CD4-positive, alpha-beta T cell treated with Interleukin-4 for 1 hour (primary cell): Measurements from ENCODE around the gene HEMK1.

Experiments
- DNase-seq, 2 donors: peaks; one replicate each; pipeline ENCODE4 v3.0.0-alpha.2; 2020 to 2022

HEMK1 gene

DNA sequence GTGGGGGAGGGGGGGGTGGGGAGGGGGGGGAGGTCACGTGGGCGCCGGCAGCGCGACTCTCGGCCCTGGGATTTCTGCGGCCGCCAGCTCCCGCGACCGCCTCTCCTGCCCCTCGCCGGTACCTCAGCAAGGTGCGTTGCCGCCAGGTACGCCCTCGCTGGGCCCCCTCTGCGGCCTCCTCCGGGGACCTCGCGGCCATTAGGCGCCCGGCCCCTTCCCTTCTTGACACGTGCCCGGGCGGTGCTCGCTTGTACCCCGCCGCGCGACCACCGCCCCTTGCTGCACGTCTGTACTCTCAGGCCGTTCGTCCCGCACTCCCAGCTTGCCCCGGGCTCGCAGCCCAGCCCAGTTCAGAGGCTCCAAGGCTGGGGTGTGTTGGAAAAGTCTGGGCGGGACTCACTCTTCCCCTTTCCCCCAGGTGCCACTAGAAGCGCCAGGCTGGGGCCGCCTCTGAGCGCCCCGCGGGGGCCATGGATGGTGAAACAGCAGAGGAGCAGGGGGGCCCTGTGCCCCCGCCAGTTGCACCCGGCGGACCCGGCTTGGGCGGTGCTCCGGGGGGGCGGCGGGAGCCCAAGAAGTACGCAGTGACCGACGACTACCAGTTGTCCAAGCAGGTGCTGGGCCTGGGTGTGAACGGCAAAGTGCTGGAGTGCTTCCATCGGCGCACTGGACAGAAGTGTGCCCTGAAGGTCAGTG is 47.9 kb downstream of the HEMK1 start, which contains the start of gene MAPKAPK3:
Gene MAPKAPK3 (plus strand): TSS at position 56 of the 696 bp plus-strand sequence. CDS start 415 bp downstream, at position 471.
- DNase-seq = peak; percentile 27 to 44

DNA sequence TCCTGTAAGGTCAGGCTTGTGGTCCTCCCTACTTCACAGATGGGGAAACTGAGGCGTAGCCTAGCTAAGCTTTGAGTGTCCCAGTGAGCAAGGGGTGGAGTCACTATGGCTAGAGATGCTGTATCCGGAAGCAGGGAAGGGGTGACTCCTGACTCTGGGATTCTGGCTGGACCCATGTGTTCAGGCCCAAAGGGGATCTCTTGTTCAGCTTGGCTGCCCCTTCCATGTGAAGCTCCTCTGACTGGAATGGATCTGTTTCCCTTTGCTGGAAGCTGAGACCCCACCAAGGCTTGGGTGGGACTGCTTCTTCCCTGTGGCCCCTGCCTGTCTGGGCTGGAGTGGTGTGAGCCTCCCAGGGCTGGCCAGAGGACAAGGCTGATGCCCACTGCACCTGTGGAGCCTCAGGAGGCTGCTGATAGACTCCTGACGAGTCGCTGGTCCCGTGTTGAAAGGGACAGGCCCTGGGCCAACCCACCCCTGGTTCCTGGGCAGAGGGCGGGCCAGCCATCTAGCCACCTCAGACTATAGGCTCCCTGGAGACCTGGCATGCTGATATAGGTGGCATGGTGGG is 48.7 kb downstream of the HEMK1 start:
- no peak for DNase-seq

DNA sequence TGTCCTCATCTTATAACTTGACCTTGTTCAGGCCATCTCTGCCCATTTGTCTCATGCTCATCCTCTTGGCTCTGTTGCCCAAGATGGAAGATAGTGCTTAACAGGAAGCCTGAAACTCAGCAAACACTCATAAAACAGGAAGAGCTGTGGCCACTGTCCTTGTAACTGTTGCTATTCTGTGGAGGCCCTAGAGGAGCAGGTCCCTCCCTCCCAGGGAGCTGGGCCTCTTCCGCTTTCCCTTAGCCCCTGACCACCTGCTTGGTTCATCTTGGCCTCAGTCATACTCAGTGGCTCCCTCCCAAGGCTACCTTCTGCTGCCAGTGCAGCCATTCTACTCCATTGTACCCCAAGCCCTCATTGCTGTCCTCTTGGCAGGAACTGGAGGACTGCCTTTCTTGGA is 51.1 kb downstream of the HEMK1 start:
- peak in 1 of 2 donors; percentile 70 for DNase-seq

DNA sequence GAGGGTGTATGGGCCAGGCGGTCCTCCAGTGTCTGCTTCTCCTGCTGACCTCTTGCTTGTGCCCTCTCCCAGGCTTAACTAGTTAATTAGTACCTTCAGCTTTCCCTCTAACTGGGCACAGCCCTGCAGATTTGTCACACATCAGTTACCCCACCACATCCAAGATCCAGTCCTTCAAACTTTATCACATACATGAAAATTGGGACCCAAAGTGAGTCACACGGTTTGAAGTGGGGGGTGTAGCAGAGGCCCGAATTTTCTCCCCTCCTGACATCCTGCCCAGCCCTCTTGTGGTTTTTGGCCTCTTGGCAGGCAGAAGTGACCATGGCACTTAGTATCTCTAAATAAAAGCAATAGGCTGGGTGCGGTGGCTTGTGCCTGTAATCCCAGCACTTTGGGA is 51.5 kb downstream of the HEMK1 start:
- peak in 1 of 2 donors; percentile 45 for DNase-seq

DNA sequence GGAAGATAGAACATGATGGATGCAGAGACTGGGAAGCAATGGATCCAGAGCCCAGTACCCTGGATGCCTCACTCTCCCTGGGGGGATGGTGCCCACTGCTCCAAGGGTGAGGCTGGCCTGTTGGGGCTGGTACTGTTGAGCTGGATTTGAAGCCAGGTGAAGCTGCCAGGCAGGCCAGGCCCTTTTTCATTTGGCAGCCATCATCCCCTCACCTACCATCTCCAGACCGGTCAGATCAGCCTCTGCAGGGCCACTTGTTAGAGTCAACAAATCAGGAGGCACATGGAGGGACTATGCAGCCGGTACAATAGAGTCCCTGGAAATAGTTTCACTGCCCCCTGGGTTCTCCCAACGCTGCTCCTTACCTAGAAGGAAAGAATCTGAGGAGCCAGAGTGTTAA is 53.6 kb downstream of the HEMK1 start:
- DNase-seq = no peak

DNA sequence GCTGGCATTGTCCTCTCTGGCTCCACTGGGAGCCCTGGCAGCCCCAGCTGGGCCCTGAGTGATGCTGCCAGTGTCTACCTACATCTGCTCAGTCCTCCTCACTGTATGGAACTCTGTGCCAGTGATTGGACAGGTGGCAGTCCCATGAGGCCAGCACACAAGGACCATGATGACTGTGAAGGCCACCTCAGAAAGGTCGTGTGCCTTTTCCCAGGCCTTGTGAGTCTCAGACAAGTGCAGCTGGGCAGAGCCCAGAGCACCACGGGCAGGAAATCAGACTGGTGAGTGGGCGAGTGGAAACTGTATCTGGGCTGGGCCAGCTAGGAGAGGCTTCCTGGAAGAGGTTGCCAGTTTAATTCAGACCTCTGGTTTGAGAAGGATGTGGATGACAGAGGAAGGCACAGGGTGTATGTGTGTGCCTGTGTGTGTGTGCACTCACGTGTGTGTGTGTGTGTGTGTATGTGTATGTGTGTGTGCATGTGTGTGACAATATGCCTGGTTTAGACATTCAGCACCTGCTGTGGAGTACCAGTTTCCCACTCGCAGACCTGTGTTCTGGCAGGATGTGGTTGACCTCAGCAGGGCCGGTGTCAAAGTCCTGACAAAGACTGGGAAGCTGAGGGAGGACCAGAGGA is 54.6 kb downstream of the HEMK1 start:
- DNase-seq = peak; percentile 37 to 58

DNA sequence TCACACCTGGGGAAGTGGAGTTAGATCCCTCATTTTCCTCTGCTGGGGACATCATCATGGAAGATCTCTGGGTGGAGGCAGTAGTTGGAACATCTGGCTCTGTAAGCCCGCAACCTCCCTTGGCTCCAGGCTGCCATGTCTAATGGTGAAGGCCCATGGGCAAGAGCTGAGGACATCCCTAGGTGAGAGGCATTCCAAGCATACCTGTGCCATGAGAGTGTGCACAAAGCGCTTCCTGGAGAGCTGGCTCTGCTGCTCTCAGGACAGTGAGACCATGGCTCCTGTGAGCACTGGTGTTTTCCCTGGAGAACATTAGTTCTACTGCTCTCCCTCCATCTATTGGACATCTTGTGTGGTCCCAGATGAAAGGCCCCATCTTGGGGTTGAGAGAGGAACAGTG is 55.3 kb downstream of the HEMK1 start:
- no peak for DNase-seq

DNA sequence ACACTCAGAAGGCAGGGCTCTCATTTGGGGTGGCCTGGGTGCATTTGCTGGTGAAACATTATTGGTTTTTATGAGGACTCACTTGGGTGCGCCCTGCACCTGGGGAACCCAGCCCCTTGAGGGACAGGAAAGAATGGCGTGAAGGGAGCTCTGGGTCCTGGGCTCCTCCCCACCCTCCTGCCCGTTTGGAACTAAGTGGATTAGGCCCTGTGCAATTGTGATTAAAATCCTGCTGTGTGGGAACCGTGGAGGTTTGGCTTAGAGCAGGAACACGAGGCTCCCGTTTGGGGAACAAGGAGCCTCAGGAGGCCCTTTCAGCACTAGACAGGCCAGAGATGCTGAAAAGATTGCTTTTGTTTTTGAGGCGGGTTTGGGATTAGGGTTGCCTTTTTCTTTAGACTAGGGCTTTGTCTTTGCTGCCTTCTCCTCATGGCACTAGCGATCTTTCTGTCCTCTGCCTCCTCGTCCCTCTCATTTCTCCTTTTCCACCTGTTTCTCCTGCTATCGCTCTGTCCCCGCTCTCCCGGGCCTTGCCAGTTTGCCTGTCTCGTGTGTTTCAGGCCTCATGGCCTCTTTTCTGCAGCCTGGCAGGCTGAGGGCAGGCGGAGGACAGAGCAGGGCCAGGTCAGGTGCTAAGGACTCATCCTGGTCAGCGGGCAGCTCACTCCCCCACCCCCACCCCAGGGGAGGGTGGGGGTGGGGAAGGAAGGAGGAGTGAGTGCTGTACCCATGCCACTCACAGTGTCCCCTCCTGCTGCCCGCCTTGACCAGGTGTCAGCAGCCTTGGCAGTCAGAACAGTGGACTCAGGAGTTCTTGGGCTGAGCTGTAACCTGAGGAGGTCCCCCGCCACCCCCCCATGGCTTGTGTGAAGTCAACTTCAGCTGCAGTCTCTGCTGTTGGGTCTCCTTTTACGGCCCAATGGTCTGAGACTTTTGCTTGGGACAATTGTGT is 56.2 kb downstream of the HEMK1 start:
- DNase-seq = no peak

DNA sequence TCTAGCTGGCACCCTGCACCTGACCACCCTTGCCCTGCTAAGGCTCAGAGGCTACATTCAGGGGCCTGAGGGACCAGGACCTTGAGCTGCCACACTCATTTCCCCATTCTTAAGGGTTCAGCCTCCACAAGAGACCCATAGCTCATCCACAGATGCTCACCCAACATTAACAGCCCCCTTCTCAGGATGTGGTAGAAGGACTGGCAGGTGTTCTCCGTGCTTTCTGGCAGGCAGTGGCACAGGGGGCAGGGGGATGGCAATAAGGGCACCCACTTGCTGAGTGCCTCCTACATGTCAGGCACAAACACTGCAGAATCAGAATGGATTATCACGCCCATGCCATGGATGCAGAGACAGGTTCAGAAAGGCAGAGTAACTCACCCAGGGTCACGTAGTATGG is 57.1 kb downstream of the HEMK1 start:
- no peak for DNase-seq

DNA sequence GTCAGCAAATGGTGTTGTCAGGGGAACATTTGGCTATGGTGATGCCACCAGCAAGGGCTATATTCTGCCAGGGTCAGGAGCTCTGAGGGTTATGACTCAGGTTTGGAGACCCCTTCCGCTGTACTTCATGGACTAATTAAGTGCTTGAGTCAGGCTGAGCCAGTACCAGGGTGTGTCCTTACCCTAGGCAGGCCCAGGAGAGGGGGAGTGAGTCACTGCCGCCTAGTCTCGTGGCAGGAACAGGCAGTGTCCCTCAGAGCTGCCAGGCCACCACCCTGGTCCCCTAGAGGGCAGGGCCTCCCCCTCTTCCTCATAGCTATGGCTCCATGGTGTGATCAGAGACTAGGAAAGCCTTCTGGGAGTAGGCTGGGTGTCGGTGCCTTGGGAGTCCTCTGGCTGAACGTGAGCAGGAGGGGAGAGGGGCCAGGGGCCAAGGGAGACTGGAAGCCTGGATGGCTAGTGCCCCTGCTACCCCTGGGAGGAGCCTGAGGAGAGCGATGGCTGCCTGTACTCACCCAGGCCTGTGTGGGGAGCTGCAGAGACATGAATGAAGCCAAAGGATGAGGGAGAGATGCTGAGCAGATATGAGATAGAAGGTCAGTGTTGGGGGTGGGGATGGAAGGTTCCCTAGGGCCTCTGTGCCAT is 58.2 kb downstream of the HEMK1 start:
- DNase-seq = peak in 1 of 2 donors; percentile 82

DNA sequence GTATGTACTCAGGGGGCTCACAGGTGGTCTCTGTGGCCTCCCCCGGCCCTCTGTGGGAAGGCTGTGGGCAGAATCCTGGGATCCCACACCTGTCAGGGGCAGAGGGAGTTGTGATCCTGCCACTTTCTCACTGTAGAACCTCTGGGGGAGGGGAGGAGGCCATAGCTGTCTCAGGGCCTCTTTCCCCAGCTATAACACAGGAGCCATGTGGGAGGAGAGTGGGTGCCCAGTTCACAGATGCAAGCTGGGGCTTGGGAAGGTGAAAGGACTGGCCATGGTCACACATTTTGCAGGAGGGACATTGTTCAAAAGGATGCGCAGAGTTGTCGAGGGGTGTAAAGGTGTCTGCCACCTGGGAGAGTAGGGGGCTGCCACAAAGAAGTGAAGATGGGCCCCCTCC is 59.3 kb downstream of the HEMK1 start:
- DNase-seq = no peak

DNA sequence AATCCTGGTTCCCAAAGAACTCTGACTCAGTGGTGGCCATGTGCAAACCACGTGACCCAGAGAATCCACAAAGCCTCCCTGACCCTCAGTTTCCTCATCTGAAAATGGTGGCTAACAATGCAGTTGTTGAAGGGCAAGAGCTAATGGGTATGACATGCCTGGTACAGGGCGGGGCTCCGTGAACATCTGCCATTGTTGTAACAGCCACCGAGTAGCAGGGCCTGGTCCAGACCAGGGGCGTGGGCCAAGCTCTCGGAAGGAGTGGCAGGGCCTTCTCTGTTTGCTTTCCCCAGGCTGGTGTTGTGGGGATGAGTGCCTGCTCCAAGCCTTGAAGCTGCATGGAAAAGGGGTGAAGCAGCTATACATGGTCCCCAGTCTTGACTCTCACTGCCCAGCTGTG is 61.1 kb downstream of the HEMK1 start:
- no peak for DNase-seq

DNA sequence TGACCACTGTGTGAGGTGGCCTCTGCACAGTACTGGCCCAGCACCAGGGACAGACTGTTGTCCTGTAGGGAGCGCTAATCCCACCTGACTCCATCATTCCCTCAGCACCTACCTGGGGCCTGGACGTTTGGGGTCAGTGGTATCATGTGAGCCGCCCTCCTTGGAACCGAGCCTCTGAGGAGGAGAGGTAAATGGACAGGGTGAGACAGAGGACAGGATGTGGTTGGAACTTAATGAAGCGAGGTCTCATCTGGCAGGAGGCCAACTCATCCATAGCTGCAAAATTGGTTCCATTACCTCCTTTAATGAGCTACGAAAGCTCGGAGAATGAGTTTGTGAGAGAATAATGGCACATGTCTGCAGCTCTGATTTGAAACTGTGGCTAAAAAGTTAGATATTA is 61.6 kb downstream of the HEMK1 start:
- no peak for DNase-seq

DNA sequence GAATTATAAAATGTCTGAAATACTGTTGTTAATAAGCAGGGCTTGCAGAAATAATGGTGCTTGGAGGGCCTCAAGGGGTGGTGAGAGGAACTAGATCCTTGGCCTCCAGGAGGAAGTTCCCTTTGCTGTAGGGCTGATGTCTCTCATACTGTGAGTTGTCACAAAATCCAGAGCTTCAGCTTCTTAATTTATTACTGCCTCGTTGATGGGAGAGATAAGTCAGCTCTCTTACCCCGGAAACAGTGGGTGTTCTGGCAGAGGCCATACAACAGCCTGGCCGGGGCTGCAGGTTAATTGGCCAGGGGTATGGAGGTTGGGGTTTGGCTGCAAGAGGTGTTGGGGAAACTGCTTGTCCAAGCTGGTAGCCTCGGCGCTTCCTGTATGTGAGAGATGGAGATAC is 63.1 kb downstream of the HEMK1 start:
- DNase-seq = no peak

DNA sequence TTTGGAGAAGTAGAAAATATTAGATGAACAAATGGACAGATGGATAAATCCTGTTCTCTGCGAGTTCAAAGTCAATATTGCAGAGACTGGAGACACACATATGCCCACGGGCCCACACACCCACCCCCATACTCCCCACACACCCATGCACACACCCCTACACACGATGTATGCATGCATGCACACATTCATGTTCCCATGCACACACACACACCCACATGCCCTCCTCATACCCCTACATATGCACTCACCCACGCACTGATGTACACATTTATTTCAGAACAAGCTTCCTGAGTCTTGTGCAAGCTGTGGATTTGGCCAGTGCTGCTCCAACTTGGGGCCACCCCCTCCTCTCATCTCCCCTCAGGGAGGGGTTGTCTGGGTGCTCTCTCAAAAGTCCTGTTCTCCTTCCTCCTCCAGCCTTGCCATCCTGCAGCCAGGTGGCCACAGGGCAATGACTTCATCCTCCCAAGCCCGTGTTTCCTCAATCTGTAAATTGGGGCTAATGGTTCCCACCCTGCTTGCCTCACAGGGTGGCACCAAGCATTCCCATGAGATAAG is 64.0 kb downstream of the HEMK1 start:
- no peak for DNase-seq

DNA sequence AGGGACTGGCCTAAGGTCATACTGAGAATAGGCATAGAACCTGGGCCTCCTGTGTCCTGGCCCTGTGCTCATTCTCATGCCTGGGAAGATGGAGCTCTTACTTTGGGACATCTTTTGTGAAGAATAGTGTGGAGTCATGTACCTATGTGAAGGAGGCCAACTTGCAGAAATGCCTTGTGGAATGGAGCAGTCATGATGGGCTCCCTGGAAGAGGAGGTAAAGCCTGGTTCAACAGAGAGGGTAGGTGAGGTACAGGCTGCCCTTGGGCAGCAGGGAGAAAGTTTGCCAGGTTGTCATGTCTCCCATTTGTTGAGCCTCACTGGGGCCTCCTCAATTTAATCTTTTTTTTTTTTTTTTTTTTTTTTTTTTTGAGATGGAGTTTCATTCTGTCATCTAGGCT is 65.7 kb downstream of the HEMK1 start:
- no peak for DNase-seq

DNA sequence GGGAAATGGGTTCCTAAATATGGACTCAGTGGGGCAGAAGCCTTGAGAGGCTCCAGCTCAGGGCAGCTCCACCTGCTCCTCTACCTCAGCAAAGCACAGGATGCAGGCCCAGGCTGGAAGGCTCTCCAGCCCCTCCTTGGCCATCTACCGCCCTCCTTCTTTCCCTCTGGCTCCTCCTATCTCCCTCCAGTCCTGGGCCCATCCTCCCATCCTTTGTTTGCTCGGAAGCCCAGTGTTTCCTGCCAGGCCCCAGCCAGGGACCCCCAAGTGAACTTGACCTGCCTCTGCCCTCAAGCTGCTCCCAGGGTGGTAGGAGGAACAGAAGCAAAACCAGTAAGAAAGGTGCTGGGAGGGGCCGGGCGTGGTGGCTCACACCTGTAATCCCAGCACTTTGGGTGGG is 67.7 kb downstream of the HEMK1 start:
- no peak for DNase-seq

DNA sequence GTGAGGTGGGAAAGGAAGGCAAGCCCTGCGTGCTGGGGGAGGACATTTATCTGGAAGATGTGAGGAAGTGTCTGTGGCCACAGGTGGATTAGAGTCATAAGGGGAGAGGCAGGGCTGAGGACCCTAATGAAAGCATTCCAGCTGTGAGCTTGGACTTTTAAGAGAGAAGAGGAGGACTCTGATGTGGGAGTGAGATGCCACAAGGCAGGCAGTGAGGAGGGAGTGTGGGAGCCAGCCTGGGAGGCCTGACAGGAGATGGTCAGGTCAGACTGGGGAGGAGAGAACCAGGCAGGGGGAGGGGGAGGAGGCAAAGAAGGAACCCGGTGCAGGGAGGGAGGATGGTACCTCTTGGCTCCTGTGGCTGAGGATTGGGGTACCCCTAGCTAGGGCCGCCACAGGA is 68.6 kb downstream of the HEMK1 start:
- DNase-seq = no peak

DNA sequence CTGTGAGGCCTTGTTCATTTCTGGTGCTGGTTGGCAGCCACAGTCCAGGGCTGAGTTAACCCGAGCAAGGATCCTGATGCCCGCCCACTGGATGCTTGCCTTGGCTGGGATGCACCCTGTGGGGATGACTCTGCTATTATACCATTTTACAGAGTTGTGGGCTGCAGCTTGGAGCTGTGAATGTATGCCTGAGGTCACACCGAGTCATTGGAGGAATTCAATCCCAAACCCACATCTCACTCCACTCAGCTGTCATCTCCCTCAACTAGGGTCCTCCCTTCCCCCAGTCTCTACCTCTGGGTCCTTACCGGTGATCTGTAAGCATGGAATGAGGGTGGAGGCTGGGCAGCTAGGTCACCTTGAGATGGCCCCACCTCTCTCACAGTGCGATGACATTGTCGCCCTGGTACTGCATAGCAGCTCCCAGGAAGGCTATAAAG is 69.8 kb downstream of the HEMK1 start:
- DNase-seq = no peak

DNA sequence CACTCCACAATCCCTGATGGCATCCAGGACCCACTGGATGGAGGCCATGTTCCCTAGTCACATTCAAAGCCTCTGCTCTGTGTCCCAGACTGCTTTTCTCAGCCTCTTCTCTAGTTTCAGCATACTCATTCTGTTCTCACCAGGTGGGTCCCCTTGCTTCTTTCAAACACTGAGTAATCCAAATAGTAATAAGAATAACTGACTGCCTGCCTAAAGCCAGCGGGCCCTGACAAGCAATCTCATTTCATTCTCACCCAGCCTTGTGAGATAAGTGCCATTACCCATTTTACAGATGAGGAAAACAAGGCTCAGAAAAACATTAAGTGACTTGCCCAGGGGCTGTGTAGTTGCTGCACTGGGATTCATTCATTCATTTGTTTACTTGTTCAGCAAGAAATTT is 73.1 kb downstream of the HEMK1 start:
- DNase-seq = no peak

DNA sequence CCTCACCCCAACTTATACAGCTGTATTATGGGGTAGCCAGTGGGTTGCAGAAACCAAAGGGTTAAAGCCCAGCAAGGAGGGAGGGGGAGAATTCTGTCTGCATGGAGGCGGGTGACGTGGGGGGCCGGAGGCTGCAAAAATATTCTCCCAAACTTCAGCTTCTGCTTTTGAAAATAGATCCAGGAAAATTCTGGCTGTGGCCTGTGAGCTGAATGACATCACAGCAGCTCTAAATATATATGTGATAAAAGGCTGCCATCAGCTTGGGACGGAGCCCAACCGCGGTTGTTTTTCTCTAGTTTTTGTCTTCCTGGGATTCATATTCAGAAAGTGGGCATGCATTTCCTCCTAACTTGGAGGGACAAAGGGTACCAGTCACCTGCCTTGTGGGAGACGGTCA is 75.2 kb downstream of the HEMK1 start:
- no peak for DNase-seq

DNA sequence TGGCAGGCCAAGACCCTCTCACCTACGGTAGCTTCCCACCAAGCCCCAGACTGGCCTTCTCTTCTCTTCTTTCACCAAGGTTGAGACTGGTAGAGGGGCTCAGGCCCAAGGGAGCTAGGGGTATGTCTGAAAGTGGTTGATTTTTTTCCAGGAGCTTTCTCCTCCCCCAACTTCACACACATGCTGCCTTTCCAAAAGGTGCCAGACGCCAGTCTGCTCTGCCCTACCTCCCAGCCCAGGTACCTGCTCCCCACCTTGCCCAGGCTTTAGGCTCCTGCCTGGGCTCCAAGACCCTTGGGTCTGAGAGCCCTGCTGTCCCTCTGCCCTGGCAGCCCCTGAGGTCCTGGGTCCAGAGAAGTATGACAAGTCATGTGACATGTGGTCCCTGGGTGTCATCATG is 76.1 kb downstream of the HEMK1 start:
- no peak for DNase-seq
